A673 (cell line): ENCODE results near the gene PRPF40B. TPM values are rescaled to one million over a fixed set of nuclear protein-coding genes. Genes with fewer than 3 reads are reported as not detected.

Experiments used
- BruUV-seq: library from RNA; stranded (reverse); fragments of 400-500 nt; replicated peaks from 2 replicates; lab custom pipeline; 2021; lab: Mats Ljungman, UMichigan
- CTCF ChIA-PET: fragments of 300-600 bp; sonication (Branson Sonifier 250); formaldehyde crosslinking; loops from one replicate; lab custom pipeline; 2022; ENCODE audit warnings: antibody characterized with exemption; lab: Charles Lee
- POLR2A ChIA-PET: fragments of 300-600 bp; sonication (Branson Sonifier 250); formaldehyde crosslinking; loops from one replicate; lab custom pipeline; 2022; ENCODE audit warnings: antibody characterized with exemption; ENCODE audit not compliant: low non-redundant PET; lab: Charles Lee
- DNase-seq: peaks from one replicate; pipeline ENCODE4 v3.0.0-alpha.2; 2015; ENCODE audit warnings: low spot score
- H3K27ac ChIP-seq: fragments of 200-600 bp; sonication (generic); 2 replicates; pipeline ENCODE4 v1.5.1; 2016; ENCODE audit warnings: mixed run types, low read depth, mild to moderate bottlenecking, mixed read lengths, antibody characterized with exemption, low read length; ENCODE audit not compliant: poor library complexity, severe bottlenecking
- H3K27me3 ChIP-seq: fragments of 200-600 bp; sonication (generic); replicated peaks from 2 replicates; pipeline ENCODE4 v1.6.1; 2017; ENCODE audit warnings: mixed run types, low read depth, mild to moderate bottlenecking, mixed read lengths, antibody characterized with exemption, low read length; ENCODE audit not compliant: insufficient read depth, poor library complexity
- H3K36me3 ChIP-seq: fragments of 200-600 bp; sonication (generic); 2 replicates; pipeline ENCODE4 v1.6.1; 2016; ENCODE audit warnings: mixed run types, mild to moderate bottlenecking, mixed read lengths, antibody characterized with exemption, low read length; ENCODE audit not compliant: insufficient read depth, poor library complexity, severe bottlenecking
- H3K4me1 ChIP-seq: fragments of 200-600 bp; sonication (generic); 2 replicates; pipeline ENCODE4 v1.6.1; 2017; ENCODE audit warnings: mixed run types, mild to moderate bottlenecking, mixed read lengths, antibody characterized with exemption, low read length; ENCODE audit not compliant: insufficient read depth, poor library complexity, severe bottlenecking
- H3K4me3 ChIP-seq: fragments of 200-600 bp; sonication (generic); 2 replicates; pipeline ENCODE4 v1.5.1; 2016; ENCODE audit warnings: low read depth, mixed run types, mild to moderate bottlenecking, mixed read lengths, low read length; ENCODE audit not compliant: poor library complexity, severe bottlenecking
- H3K9me3 ChIP-seq: fragments of 200-600 bp; sonication (generic); 2 replicates; pipeline ENCODE4 v1.6.1; 2016; ENCODE audit warnings: mixed run types, low read depth, mild to moderate bottlenecking, mixed read lengths, antibody characterized with exemption, low read length; ENCODE audit not compliant: poor library complexity, severe bottlenecking
- CTCF ChIP-seq: fragments of 300-800, 200-600 bp; sonication (generic); conservative IDR thresholded peaks from 2 replicates; pipeline ENCODE4 v1.5.1; 2017; ENCODE audit warnings: low read depth, mild to moderate bottlenecking, antibody characterized with exemption, low read length, moderate library complexity, mixed read lengths
- EZH2 ChIP-seq: fragments of 200-600 bp; sonication (generic); IDR thresholded peaks from 2 replicates; pipeline ENCODE4 v1.6.1; 2017; ENCODE audit warnings: borderline replicate concordance, low read depth, mild to moderate bottlenecking, mixed read lengths, antibody characterized with exemption, low read length; ENCODE audit not compliant: poor library complexity, severe bottlenecking
- intact Hi-C: fragments of 100-400 bp; cut with micrococcal nuclease; formaldehyde crosslinking; loops from one replicate; pipeline ENCODE4 v1.10.0; 2022; ENCODE audit not compliant: unreplicated experiment
- total RNA-seq: library from RNA; stranded (reverse); gene quantifications from 2 replicates; pipeline ENCODE4 v1.2.3, GENCODE V29; 2021

The PRPF40B gene
- total RNA-seq, 1 experiment from 2014 or later: 14.0 TPM

GRCh38 chr12:49633703-49634345 lies 10.5 kb downstream of the PRPF40B start:
- no peak overlapping the region for H3K4me3 ChIP-seq
- H3K36me3 ChIP-seq: no peaks in the 10 kb centered on the region
- BruUV-seq: no TSS peak
- no peak for DNase-seq
- H3K27me3 ChIP-seq: no peaks in the 10 kb centered on the region
- ChIA-PET POLR2A (no interaction called here), CTCF (interaction anchor here (1.1 kb wide), 1 partner anchor 108 kb away, joined by 3 read pairs; the partner anchor contains the start of gene TMBIM6)
- intact Hi-C loops: no loop called here
- H3K9me3 ChIP-seq: no peaks in the 10 kb centered on the region
- H3K4me1 ChIP-seq: no peaks in the 10 kb centered on the region
- no peak overlapping the region for H3K27ac ChIP-seq
- TF ChIP-seq CTCF (no peak), EZH2 (no peak)

DNA sequence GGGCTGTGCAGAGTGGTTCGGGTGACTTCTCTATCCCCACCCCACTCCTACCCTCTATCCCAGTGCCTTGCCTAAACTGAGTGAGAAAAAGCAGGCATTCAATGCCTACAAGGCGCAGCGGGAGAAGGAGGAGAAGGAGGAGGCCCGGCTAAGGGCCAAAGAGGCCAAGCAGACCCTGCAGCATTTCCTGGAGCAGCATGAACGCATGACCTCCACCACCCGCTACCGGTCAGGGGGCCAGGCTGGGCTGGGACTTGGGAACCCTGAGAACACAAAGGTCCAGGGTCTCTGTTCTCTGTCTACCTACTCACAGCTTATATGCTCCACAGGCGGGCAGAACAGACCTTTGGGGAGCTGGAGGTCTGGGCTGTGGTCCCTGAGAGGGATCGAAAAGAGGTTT lies 11.7 kb downstream of the PRPF40B start:
- no TSS peak for BruUV-seq
- POLR2A ChIA-PET: no interaction called here
- no peaks in the 10 kb centered on the region for H3K4me1 ChIP-seq
- CTCF ChIA-PET: interaction anchor here (0.9 kb wide), 1 partner anchor 204 kb away, joined by 3 read pairs; no protein-coding TSS in a partner anchor
- no peak overlapping the region for H3K4me3 ChIP-seq
- H3K27me3 ChIP-seq: no peaks in the 10 kb centered on the region
- intact Hi-C loops: no loop called here
- DNase-seq: no peak
- TF ChIP-seq EZH2 (no peak), CTCF (no peak)
- no peaks in the 10 kb centered on the region for H3K36me3 ChIP-seq
- no peaks in the 10 kb centered on the region for H3K9me3 ChIP-seq
- H3K27ac ChIP-seq: no peak overlapping the region

DNA sequence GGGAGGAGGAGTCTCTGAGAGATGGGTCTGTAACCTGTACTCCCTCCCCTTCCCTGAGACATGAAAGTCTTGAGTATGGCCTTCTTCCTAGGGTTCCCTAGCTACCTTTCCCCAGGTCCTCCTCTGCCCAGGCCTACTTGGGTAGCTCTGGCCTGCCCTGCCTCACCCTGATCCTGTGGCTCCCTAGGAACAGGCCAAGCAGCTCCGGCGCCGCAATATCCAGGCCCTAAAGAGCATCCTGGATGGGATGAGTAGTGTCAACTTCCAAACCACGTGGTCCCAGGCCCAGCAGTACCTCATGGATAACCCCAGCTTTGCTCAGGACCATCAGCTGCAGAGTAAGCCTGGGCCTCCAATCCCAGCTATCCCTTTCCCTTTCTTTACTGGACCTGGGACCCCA lies 12.3 kb downstream of the PRPF40B start:
- Histone ChIP-seq H3K36me3 (no peaks in the 10 kb centered on the region), H3K27ac (no peak overlapping the region), H3K9me3 (no peaks in the 10 kb centered on the region), H3K4me1 (no peaks in the 10 kb centered on the region), H3K27me3 (no peaks in the 10 kb centered on the region), H3K4me3 (no peak overlapping the region)
- ChIA-PET POLR2A (interaction anchor here (0.6 kb wide), 1 partner anchor 129 kb away, joined by 16 read pairs; no protein-coding TSS in a partner anchor), CTCF (interaction anchor here (0.9 to 1.0 kb wide), 2 partner anchors 77 to 203 kb away, joined by 3 to 4 read pairs; no protein-coding TSS in a partner anchor)
- BruUV-seq: no TSS peak
- no peak for DNase-seq
- TF ChIP-seq CTCF (no peak), EZH2 (no peak)
- intact Hi-C loops: no loop called here
